Glutamatergic neuron (in vitro differentiated cells): Measurements from ENCODE around the gene TEX13C. TPM values are rescaled to one million over a fixed set of nuclear protein-coding genes. Genes with fewer than 3 reads are reported as not detected.

Experiments used
- DNase-seq: peaks from one replicate; pipeline ENCODE4 v3.0.0; 2022
- H3K27ac Mint-ChIP-seq: one replicate; pipeline ENCODE4 v1.8.0; 2020; ENCODE audit warnings: mild to moderate bottlenecking, mixed read lengths, inconsistent platforms; ENCODE audit not compliant: unreplicated experiment
- H3K27me3 Mint-ChIP-seq: one replicate; pipeline ENCODE4 v1.8.0; 2020; ENCODE audit warnings: mild to moderate bottlenecking, moderate library complexity, mixed read lengths, inconsistent platforms; ENCODE audit not compliant: unreplicated experiment
- H3K36me3 Mint-ChIP-seq: one replicate; pipeline ENCODE4 v1.8.0; 2020; ENCODE audit warnings: mild to moderate bottlenecking, mixed read lengths, inconsistent platforms; ENCODE audit not compliant: unreplicated experiment
- H3K4me1 Mint-ChIP-seq: one replicate; pipeline ENCODE4 v1.8.0; 2020; ENCODE audit warnings: mild to moderate bottlenecking, low read depth, mixed read lengths, inconsistent platforms; ENCODE audit not compliant: unreplicated experiment
- H3K4me3 Mint-ChIP-seq: one replicate; pipeline ENCODE4 v1.8.0; 2020; ENCODE audit warnings: mild to moderate bottlenecking, mixed read lengths, inconsistent platforms; ENCODE audit not compliant: unreplicated experiment
- H3K9me3 Mint-ChIP-seq: one replicate; pipeline ENCODE4 v1.8.0; 2020; ENCODE audit warnings: mild to moderate bottlenecking, moderate library complexity, mixed read lengths, inconsistent platforms; ENCODE audit not compliant: unreplicated experiment
- CTCF ChIP-seq: fragments of 200-600 bp; sonication (generic); IDR thresholded peaks from one replicate; pipeline ENCODE4 v1.5.0; 2021; ENCODE audit not compliant: partially characterized antibody, unreplicated experiment
- total RNA-seq: library from RNA; stranded (reverse); fragmentation: NEBNext Ultra II Directional; extraction: Animal tissue kit (Norgen Biotek cat#: 25700); gene quantifications from one replicate; pipeline ENCODE4 v1.2.1, GENCODE V29; 2021; ENCODE audit not compliant: unreplicated experiment

Gene TEX13C
- total RNA-seq, 1 donor from 2014 or later = not detected

- H3K36me3 Mint-ChIP-seq = no peaks in the 10 kb centered on the region
- no peak for DNase-seq
- H3K4me1 Mint-ChIP-seq = no peaks in the 10 kb centered on the region
- no peak overlapping the region for H3K27ac Mint-ChIP-seq
- TF ChIP-seq CTCF = no peak
- no peaks in the 10 kb centered on the region for H3K27me3 Mint-ChIP-seq
- H3K9me3 Mint-ChIP-seq = no peaks in the 10 kb centered on the region
- no peak overlapping the region for H3K4me3 Mint-ChIP-seq
Observed at GRCh38 chrX:125340490-125340889, 20.8 kb downstream of the TEX13C start.

DNA sequence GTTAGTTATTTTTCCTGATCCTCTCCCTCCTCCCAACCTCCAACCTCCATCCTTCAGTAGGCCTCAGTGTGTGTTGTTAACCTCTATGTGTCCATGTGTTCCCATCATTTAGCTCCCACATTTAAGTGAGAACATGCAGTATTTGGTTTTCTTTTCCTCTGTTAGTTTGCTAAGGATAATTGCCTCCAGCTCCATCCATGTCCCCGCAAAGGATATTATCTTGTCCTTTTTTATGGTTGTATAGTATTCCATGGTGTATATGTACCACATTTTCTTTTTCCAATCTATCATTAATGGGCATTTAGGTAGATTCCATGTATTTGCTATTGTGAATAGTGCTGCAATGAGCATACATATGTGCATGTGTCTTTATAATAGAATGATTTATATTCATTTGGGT lies 54.5 kb downstream of the TEX13C start:
- H3K36me3 Mint-ChIP-seq = no peaks in the 10 kb centered on the region

More for the DNA sequence above, 54.5 kb downstream of the TEX13C start:
- Mint-ChIP-seq H3K4me3 (no peak overlapping the region), H3K9me3 (no peaks in the 10 kb centered on the region), H3K27ac (no peak overlapping the region), H3K4me1 (no peaks in the 10 kb centered on the region), H3K27me3 (no peaks in the 10 kb centered on the region)
- no peak for DNase-seq
- TF ChIP-seq CTCF = no peak
